Neuronal stem cell (in vitro differentiated cells): ENCODE measurements around the gene ALDH18A1.

Experiments used
- DNase-seq: peaks from one replicate; pipeline ENCODE4 v3.0.0-alpha.2; 2013; ENCODE audit warnings: low spot score
- H2AFZ ChIP-seq: one replicate; pipeline ENCODE4 v1.6.1; 2013; ENCODE audit warnings: mild to moderate bottlenecking, low read length, inconsistent platforms
- H2AK5ac ChIP-seq: 2 replicates; pipeline ENCODE4 v1.6.1; 2013; ENCODE audit warnings: low read depth, mild to moderate bottlenecking, inconsistent platforms, low read length, moderate library complexity, mixed read lengths
- H2BK120ac ChIP-seq: 2 replicates; pipeline ENCODE4 v1.6.1; 2013; ENCODE audit warnings: low read depth, mild to moderate bottlenecking, inconsistent platforms, low read length, moderate library complexity, mixed read lengths
- H2BK12ac ChIP-seq: one replicate; pipeline ENCODE4 v1.6.1; 2013; ENCODE audit warnings: low read length, inconsistent platforms
- H2BK15ac ChIP-seq: 2 replicates; pipeline ENCODE4 v1.6.1; 2013; ENCODE audit warnings: mild to moderate bottlenecking, low read length, inconsistent platforms, mixed read lengths
- H2BK5ac ChIP-seq: one replicate; pipeline ENCODE4 v1.6.1; 2013; ENCODE audit warnings: inconsistent platforms, mild to moderate bottlenecking, low read length, moderate library complexity
- H3K14ac ChIP-seq: one replicate; pipeline ENCODE4 v1.6.1; 2013; ENCODE audit warnings: low read length, inconsistent platforms
- H3K18ac ChIP-seq: 2 replicates; pipeline ENCODE4 v1.6.1; 2013; ENCODE audit warnings: low read length, inconsistent platforms
- H3K23ac ChIP-seq: 2 replicates; pipeline ENCODE4 v1.6.1; 2013; ENCODE audit warnings: low read depth, mild to moderate bottlenecking, mixed read lengths, low read length, inconsistent platforms; ENCODE audit not compliant: poor library complexity
- H3K27ac ChIP-seq: replicated peaks from 3 replicates; pipeline ENCODE4 v1.5.1; 2013; ENCODE audit warnings: low read length, inconsistent platforms
- H3K27me3 ChIP-seq, 3 experiments: 2 replicates each; pipeline ENCODE4 v1.6.1; 2013; ENCODE audit warnings: low read length in 3 of 3, mild to moderate bottlenecking in 2 of 3, inconsistent platforms in 1 of 3, low read depth in 1 of 3, mixed read lengths in 1 of 3, moderate library complexity in 1 of 3; ENCODE audit not compliant: control insufficient read depth in 3 of 3, insufficient read depth in 3 of 3
- H3K36me3 ChIP-seq, 2 donors: replicated peaks in 1 of 2; 2 replicates each; pipeline ENCODE4 v1.6.1; 2013; ENCODE audit warnings: low read length in 2 of 2; ENCODE audit not compliant: control insufficient read depth in 2 of 2, insufficient read depth in 2 of 2
- H3K4ac ChIP-seq: 2 replicates; pipeline ENCODE4 v1.6.1; 2013; ENCODE audit warnings: inconsistent platforms, mild to moderate bottlenecking, low read length, moderate library complexity
- H3K4me1 ChIP-seq, 2 donors: 1 replicate in 1 of 2; 2 replicates in 1 of 2; pipeline ENCODE4 v1.6.1; 2013; ENCODE audit warnings: low read length in 2 of 2, low read depth in 1 of 2; ENCODE audit not compliant: control insufficient read depth in 2 of 2, insufficient read depth in 1 of 2
- H3K4me2 ChIP-seq: one replicate; pipeline ENCODE4 v1.6.1; 2013; ENCODE audit warnings: mild to moderate bottlenecking, low read length, inconsistent platforms; ENCODE audit not compliant: insufficient read depth, poor library complexity, severe bottlenecking
- H3K4me3 ChIP-seq, 2 donors: 2 replicates each; pipeline ENCODE4 v1.5.1; 2013; ENCODE audit warnings: low read length in 2 of 2, mild to moderate bottlenecking in 2 of 2, inconsistent platforms in 1 of 2, moderate library complexity in 1 of 2
- H3K79me1 ChIP-seq: one replicate; pipeline ENCODE4 v1.6.1; 2013; ENCODE audit warnings: low read depth, mild to moderate bottlenecking, inconsistent platforms, low read length, moderate library complexity
- H3K9ac ChIP-seq: one replicate; pipeline ENCODE4 v1.6.1; 2013; ENCODE audit warnings: mild to moderate bottlenecking, low read depth, low read length, inconsistent platforms; ENCODE audit not compliant: poor library complexity
- H3K9me3 ChIP-seq, 2 donors: replicated peaks in 1 of 2; 2 replicates each; pipeline versions ENCODE3 to v1.6.1; 2013; ENCODE audit warnings: low read length in 2 of 2, mild to moderate bottlenecking in 2 of 2, inconsistent platforms in 1 of 2, low read depth in 1 of 2, mixed read lengths in 1 of 2, moderate library complexity in 1 of 2; ENCODE audit not compliant: control insufficient read depth in 2 of 2, insufficient read depth in 1 of 2
- H4K8ac ChIP-seq: one replicate; pipeline ENCODE4 v1.6.1; 2013; ENCODE audit warnings: low read depth, mild to moderate bottlenecking, inconsistent platforms, low read length, moderate library complexity
- H4K91ac ChIP-seq: one replicate; pipeline ENCODE4 v1.6.1; 2013; ENCODE audit warnings: low read length, low read depth, mild to moderate bottlenecking, inconsistent platforms; ENCODE audit not compliant: poor library complexity
- WGBS, 2 donors: extraction: QIAGEN DNeasy Blood & Tissue Kit; methylation state at CpG; one replicate each; pipeline ENCODE4 v1.1.7; 2013; ENCODE audit warnings: missing lambda C conversion rate in 2 of 2, mixed read lengths in 1 of 2; ENCODE audit not compliant: insufficient read length in 2 of 2, insufficient replicate concordance in 1 of 2; ENCODE audit errors: extremely low coverage in 2 of 2; 5-methylcytosine and 5-hydroxymethylcytosine counted together

Gene ALDH18A1

GRCh38 chr10:95664543-95664942 lies 8.0 kb upstream of the ALDH18A1 start:
- H3K4me3 ChIP-seq = no peak overlapping the region
- H3K36me3 ChIP-seq = peaks cover 9 to 55% of the 10 kb centered on the region in 2 donors
- no peak overlapping the region for H4K8ac ChIP-seq
- no peak overlapping the region for H3K4ac ChIP-seq
- H2BK120ac ChIP-seq = no peak overlapping the region
- no peak overlapping the region for H2BK12ac ChIP-seq
- H3K79me1 ChIP-seq = no peaks in the 10 kb centered on the region
- no peak for DNase-seq
- H3K23ac ChIP-seq = no peak overlapping the region
- H2AK5ac ChIP-seq = no peak overlapping the region
- H3K14ac ChIP-seq = no peak overlapping the region
- no peak overlapping the region for H2BK15ac ChIP-seq
- no peak overlapping the region for H3K4me2 ChIP-seq
- H3K27ac ChIP-seq = no peak overlapping the region
- no peaks in the 10 kb centered on the region for H3K4me1 ChIP-seq
- no peak overlapping the region for H4K91ac ChIP-seq
- H2AFZ ChIP-seq = no peak overlapping the region
- no peak overlapping the region for H2BK5ac ChIP-seq
- H3K9ac ChIP-seq = no peak overlapping the region
- no peak overlapping the region for H3K18ac ChIP-seq
- H3K9me3 ChIP-seq = no peaks in the 10 kb centered on the region
- no peaks in the 10 kb centered on the region for H3K27me3 ChIP-seq

GRCh38 chr10:95663496-95663895 lies 7.0 kb upstream of the ALDH18A1 start:
- H3K18ac ChIP-seq = no peak overlapping the region
- no peak overlapping the region for H2BK15ac ChIP-seq
- no peaks in the 10 kb centered on the region for H3K4me1 ChIP-seq
- no peaks in the 10 kb centered on the region for H3K79me1 ChIP-seq
- H3K27ac ChIP-seq = no peak overlapping the region
- H4K91ac ChIP-seq = no peak overlapping the region
- no peaks in the 10 kb centered on the region for H3K27me3 ChIP-seq
- WGBS, 2 donors = no CpG with 5 or more reads among the region's 1 CpG
- no peak overlapping the region for H3K4me3 ChIP-seq
- H2AFZ ChIP-seq = no peak overlapping the region
- H3K23ac ChIP-seq = no peak overlapping the region
- no peak for DNase-seq
- H3K9me3 ChIP-seq = no peaks in the 10 kb centered on the region
- H3K36me3 ChIP-seq = peaks cover 9 to 44% of the 10 kb centered on the region in 2 donors
- H3K14ac ChIP-seq = no peak overlapping the region
- H3K4me2 ChIP-seq = no peak overlapping the region
- H3K9ac ChIP-seq = no peak overlapping the region
- no peak overlapping the region for H2BK5ac ChIP-seq
- H2BK120ac ChIP-seq = no peak overlapping the region
- H4K8ac ChIP-seq = no peak overlapping the region
- no peak overlapping the region for H2BK12ac ChIP-seq
- H3K4ac ChIP-seq = no peak overlapping the region
- H2AK5ac ChIP-seq = no peak overlapping the region

GRCh38 chr10:95661818-95662217 lies 5.3 kb upstream of the ALDH18A1 start:
- Histone ChIP-seq H3K79me1 (no peaks in the 10 kb centered on the region), H4K91ac (no peak overlapping the region), H3K18ac (no peak overlapping the region), H3K23ac (no peak overlapping the region), H2BK12ac (no peak overlapping the region), H4K8ac (no peak overlapping the region), H2BK15ac (no peak overlapping the region), H3K9me3 (no peaks in the 10 kb centered on the region), H3K4me2 (no peak overlapping the region), H2AK5ac (no peak overlapping the region), H3K4ac (no peak overlapping the region), H2BK5ac (no peak overlapping the region), H3K9ac (no peak overlapping the region), H2BK120ac (no peak overlapping the region), H2AFZ (no peak overlapping the region), H3K14ac (no peak overlapping the region), H3K36me3 (peaks cover 9 to 31% of the 10 kb centered on the region in 2 donors), H3K27me3 (no peaks in the 10 kb centered on the region), H3K4me3 (no peak overlapping the region), H3K4me1 (no peaks in the 10 kb centered on the region), H3K27ac (no peak overlapping the region)
- no peak for DNase-seq
- WGBS, 2 donors = no CpG with 5 or more reads among the region's 1 CpG

GRCh38 chr10:95660283-95660682 lies 3.8 kb upstream of the ALDH18A1 start:
- Histone ChIP-seq H2BK120ac (no peak overlapping the region), H4K8ac (no peak overlapping the region), H3K9me3 (no peaks in the 10 kb centered on the region), H3K23ac (no peak overlapping the region), H4K91ac (no peak overlapping the region), H2BK12ac (no peak overlapping the region), H2BK15ac (no peak overlapping the region), H3K9ac (no peak overlapping the region), H2AK5ac (no peak overlapping the region), H3K4me3 (no peak overlapping the region), H2AFZ (peak overlapping the region; percentile 69), H3K36me3 (peaks cover 7 to 18% of the 10 kb centered on the region in 2 donors), H3K27me3 (no peaks in the 10 kb centered on the region), H3K18ac (no peak overlapping the region), H3K4me1 (peaks cover 2% of the 10 kb centered on the region in 2 donors), H3K27ac (no peak overlapping the region), H2BK5ac (no peak overlapping the region), H3K14ac (no peak overlapping the region), H3K4ac (no peak overlapping the region), H3K4me2 (no peak overlapping the region), H3K79me1 (no peaks in the 10 kb centered on the region)
- DNase-seq = no peak
